SK-N-SH (cell line): ENCODE measurements around the gene RBM20. TPM values are rescaled to one million over a fixed set of nuclear protein-coding genes. Genes with fewer than 3 reads are reported as not detected.

Experiments
- CTCF ChIA-PET: fragments of 300-600, 350-600 bp; formaldehyde crosslinking; extraction: SDS; loops from one replicate; lab custom pipeline; 2021; lab: Yijun Ruan, JAX
- POLR2A ChIA-PET: fragments of 350-600 bp; sonication (Branson Sonifier 250); formaldehyde crosslinking; extraction: SDS; loops from one replicate; lab custom pipeline; 2020; ENCODE audit warnings: antibody characterized with exemption, inconsistent platforms; lab: Yijun Ruan, JAX
- DNase-seq: peaks from one replicate; pipeline ENCODE4 v3.0.0; 2012
- H2AFZ ChIP-seq: fragments of 200-600 bp; sonication (generic); 2 replicates; pipeline ENCODE4 v1.8.1; 2016; ENCODE audit warnings: antibody characterized with exemption, mild to moderate bottlenecking, low read depth
- H3F3A ChIP-seq: fragments of 200-600 bp; sonication (generic); replicated peaks from 2 replicates; pipeline ENCODE3; 2016; ENCODE audit warnings: antibody characterized with exemption, mild to moderate bottlenecking; ENCODE audit not compliant: insufficient read depth
- H3K27ac ChIP-seq, 2 experiments: fragments of 200-500 bp in 1 of 2; fragments of 200-600 bp in 1 of 2; sonication (Bioruptor generic) in 1 of 2; sonication (generic), shearing (Covaris generic) in 1 of 2; 2 replicates each; pipeline versions ENCODE4 v1.5.1 to v1.6.1; 2014 to 2016; ENCODE audit warnings: low read depth in 2 of 2, inconsistent platforms in 1 of 2, low read length in 1 of 2, mild to moderate bottlenecking in 1 of 2, mixed read lengths in 1 of 2
- H3K27me3 ChIP-seq: fragments of 200-600 bp; sonication (generic), shearing (Covaris generic); 2 replicates; pipeline ENCODE4 v1.6.1; 2016; ENCODE audit warnings: mixed run types; ENCODE audit not compliant: insufficient read depth
- H3K36me3 ChIP-seq, 2 experiments: fragments of 200-500 bp in 1 of 2; fragments of 200-600 bp in 1 of 2; sonication (Bioruptor generic) in 1 of 2; sonication (generic) in 1 of 2; replicated peaks in 1 of 2; 2 replicates each; pipeline versions ENCODE3 to v1.5.1; 2014 to 2016; ENCODE audit warnings: low read length in 1 of 2, mild to moderate bottlenecking in 1 of 2; ENCODE audit not compliant: insufficient read depth in 2 of 2, control insufficient read depth in 1 of 2
- H3K4me1 ChIP-seq, 2 experiments: fragments of 200-500 bp in 1 of 2; fragments of 200-600 bp in 1 of 2; sonication (Bioruptor generic) in 1 of 2; sonication (generic), shearing (Covaris generic) in 1 of 2; 2 replicates each; pipeline versions ENCODE4 v1.5.1 to v1.6.1; 2014 to 2016; ENCODE audit warnings: low read depth in 1 of 2, low read length in 1 of 2, mixed run types in 1 of 2; ENCODE audit not compliant: insufficient read depth in 2 of 2, control insufficient read depth in 1 of 2
- H3K4me2 ChIP-seq: fragments of 200-600 bp; sonication (generic), shearing (Covaris generic); 2 replicates; pipeline ENCODE4 v1.6.1; 2017; ENCODE audit warnings: mixed run types
- H3K4me3 ChIP-seq, 2 experiments: fragments of 200-500 bp in 1 of 2; fragments of 200-600 bp in 1 of 2; sonication (Bioruptor generic) in 1 of 2; sonication (generic), shearing (Covaris generic) in 1 of 2; 2 replicates each; pipeline versions ENCODE4 v1.5.1 to v1.8.1; 2014 to 2016; ENCODE audit warnings: low read depth in 2 of 2, inconsistent platforms in 1 of 2, low read length in 1 of 2, mild to moderate bottlenecking in 1 of 2, mixed read lengths in 1 of 2, moderate library complexity in 1 of 2
- H3K79me2 ChIP-seq: fragments of 200-600 bp; sonication (generic); 2 replicates; pipeline ENCODE4 v1.8.1; 2017; ENCODE audit warnings: mild to moderate bottlenecking; ENCODE audit not compliant: insufficient read depth
- H3K9ac ChIP-seq: fragments of 200-600 bp; sonication (generic); 2 replicates; pipeline ENCODE4 v1.6.1; 2017; ENCODE audit warnings: mixed run types
- H3K9me2 ChIP-seq: fragments of 200-600 bp; sonication (generic); 2 replicates; pipeline ENCODE4 v1.6.1; 2017; ENCODE audit warnings: mixed run types
- H3K9me3 ChIP-seq: fragments of 200-600 bp; sonication (generic); 2 replicates; pipeline ENCODE4 v1.6.1; 2017; ENCODE audit warnings: mixed run types, mild to moderate bottlenecking, moderate library complexity
- H4K20me1 ChIP-seq: fragments of 200-600 bp; sonication (generic); 2 replicates; pipeline ENCODE4 v1.6.1; 2017; ENCODE audit warnings: mild to moderate bottlenecking, mixed run types; ENCODE audit not compliant: insufficient read depth
- CHD2 ChIP-seq: fragments of 150-350 bp; IDR thresholded peaks from 2 replicates; pipeline ENCODE4 v1.6.1; 2018; ENCODE audit warnings: low read length; ENCODE audit not compliant: partially characterized antibody
- ELF1 ChIP-seq: IDR thresholded peaks from 2 replicates; pipeline ENCODE4 v1.4.0; 2012
- EP300 ChIP-seq, 2 experiments: IDR thresholded peaks; 2 replicates each; pipeline versions ENCODE4 v1.4.0 to v1.6.1; 2012; ENCODE audit warnings: borderline replicate concordance in 1 of 2, low read depth in 1 of 2, low read length in 1 of 2
- FOSL2 ChIP-seq: IDR thresholded peaks from 2 replicates; pipeline ENCODE4 v1.4.0; 2012; ENCODE audit warnings: low read depth, mild to moderate bottlenecking, moderate library complexity, borderline replicate concordance
- FOXJ3 ChIP-seq: sonication (generic); formaldehyde crosslinking; IDR thresholded peaks from 2 replicates; pipeline ENCODE4 v1.5.1; 2020; ENCODE audit warnings: mild to moderate bottlenecking, missing genetic modification reagents
- FOXM1 ChIP-seq: IDR thresholded peaks from 2 replicates; pipeline ENCODE4 v1.4.0; 2012; ENCODE audit warnings: low read depth, mild to moderate bottlenecking
- GATA2 ChIP-seq: sonication (generic); formaldehyde crosslinking; IDR thresholded peaks from 2 replicates; pipeline ENCODE4 v1.5.0; 2020; ENCODE audit warnings: mild to moderate bottlenecking, missing genetic modification reagents
- JUND ChIP-seq: IDR thresholded peaks from 2 replicates; pipeline ENCODE4 v1.4.0; 2012
- MEF2A ChIP-seq: IDR thresholded peaks from 2 replicates; pipeline ENCODE4 v1.4.0; 2012; ENCODE audit warnings: low read depth, borderline replicate concordance
- MXI1 ChIP-seq: IDR thresholded peaks from 2 replicates; pipeline ENCODE4 v1.6.1; 2012; ENCODE audit warnings: mild to moderate bottlenecking, low read depth, low read length, improper control_type of control experiment
- POLR2AphosphoS5 ChIP-seq: IDR thresholded peaks from 2 replicates; pipeline ENCODE4 v1.6.1; 2012; ENCODE audit warnings: low read depth, low read length
- RAD21 ChIP-seq: IDR thresholded peaks from 2 replicates; pipeline ENCODE4 v1.6.1; 2012; ENCODE audit warnings: mild to moderate bottlenecking, low read length
- SMC3 ChIP-seq: IDR thresholded peaks from 2 replicates; pipeline ENCODE4 v1.6.1; 2012; ENCODE audit warnings: low read depth, low read length, improper control_type of control experiment
- TEAD4 ChIP-seq: IDR thresholded peaks from 2 replicates; pipeline ENCODE4 v1.4.0; 2012; ENCODE audit warnings: mild to moderate bottlenecking, borderline replicate concordance; ENCODE audit not compliant: insufficient read depth
- WGBS: methylation state at CpG from one replicate; pipeline ENCODE4 v1.1.6; 2017; ENCODE audit warnings: low lambda C conversion rate; 5-methylcytosine and 5-hydroxymethylcytosine counted together
- polyA plus RNA-seq, 3 experiments: library from polyadenylated mRNA; depleted of rRNA; stranded (reverse); fragments of >200 nt; gene quantifications; 2 replicates each; pipeline ENCODE4 v1.2.3, GENCODE V29; 2012
- TF ChIP-seq, protein P1 (sequence below): fragments of 150-350 bp; IDR thresholded peaks from 2 replicates; pipeline ENCODE4 v1.6.1; 2016; ENCODE audit warnings: mild to moderate bottlenecking, low read depth, low read length
- TF ChIP-seq, protein P2 (sequence below): IDR thresholded peaks from 2 replicates; pipeline ENCODE4 v1.4.0; 2012; ENCODE audit warnings: low read depth
- TF ChIP-seq, protein P3 (sequence below): fragments of 200-600 bp; sonication (generic); IDR thresholded peaks from 2 replicates; pipeline ENCODE4 v1.6.1; 2017; ENCODE audit warnings: antibody characterized with exemption, mild to moderate bottlenecking, moderate library complexity
- TF ChIP-seq, protein P4 (sequence below): IDR thresholded peaks from 2 replicates; pipeline ENCODE4 v1.4.0; 2012; ENCODE audit warnings: low read depth, borderline replicate concordance

Gene RBM20
- polyA plus RNA-seq, 1 of the 3 experiments (the other 2 are of a cell fraction), result 0.64 TPM

DNA sequence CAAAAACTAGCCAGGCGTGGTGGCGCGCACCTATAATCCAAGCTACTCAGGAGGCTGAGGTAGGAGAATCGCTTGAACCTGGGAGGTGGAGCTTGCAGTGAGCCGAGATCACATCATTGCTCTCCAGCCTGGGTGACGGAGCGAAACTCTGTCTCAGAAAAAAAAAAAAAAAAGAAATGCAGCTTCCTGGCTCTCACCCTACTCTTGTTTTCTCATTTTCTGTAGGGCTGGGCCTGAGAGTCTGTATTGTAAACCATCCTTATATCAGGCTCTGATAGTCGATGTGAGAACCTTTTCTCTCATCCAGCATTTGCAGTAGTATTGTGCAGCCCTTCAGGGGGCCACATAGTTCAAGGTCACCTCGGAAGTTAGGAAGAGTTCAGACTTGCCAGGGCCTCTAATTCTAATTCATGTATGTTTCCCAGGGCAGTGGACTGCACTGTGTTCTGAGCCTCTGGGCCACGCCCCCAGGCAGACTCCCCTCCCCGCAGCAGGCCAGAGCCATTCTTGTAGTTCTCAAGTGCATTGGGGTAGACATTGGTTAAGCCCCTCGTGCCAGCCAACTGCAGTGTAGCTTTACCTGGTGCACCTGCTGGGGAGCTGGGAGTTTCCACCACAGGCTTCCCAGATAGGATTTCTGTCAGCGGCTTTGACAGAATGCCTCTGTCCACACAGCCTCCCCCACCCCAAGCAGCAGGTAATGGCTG, 189.3 kb downstream of the RBM20 start (continued):
- TF ChIP-seq, protein P1, sequence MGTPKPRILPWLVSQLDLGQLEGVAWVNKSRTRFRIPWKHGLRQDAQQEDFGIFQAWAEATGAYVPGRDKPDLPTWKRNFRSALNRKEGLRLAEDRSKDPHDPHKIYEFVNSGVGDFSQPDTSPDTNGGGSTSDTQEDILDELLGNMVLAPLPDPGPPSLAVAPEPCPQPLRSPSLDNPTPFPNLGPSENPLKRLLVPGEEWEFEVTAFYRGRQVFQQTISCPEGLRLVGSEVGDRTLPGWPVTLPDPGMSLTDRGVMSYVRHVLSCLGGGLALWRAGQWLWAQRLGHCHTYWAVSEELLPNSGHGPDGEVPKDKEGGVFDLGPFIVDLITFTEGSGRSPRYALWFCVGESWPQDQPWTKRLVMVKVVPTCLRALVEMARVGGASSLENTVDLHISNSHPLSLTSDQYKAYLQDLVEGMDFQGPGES, result no peak
- TF ChIP-seq FOXM1 (no peak), EP300 (IDR thresholded peaks at IDR 0.05; ENCODE audit: borderline replicate concordance in 1 of 2, low read depth in 1 of 2, low read length in 1 of 2) (no peak), JUND (no peak), FOXJ3 (CRISPR knock-in tag) (no peak)
- TF ChIP-seq, protein P2, sequence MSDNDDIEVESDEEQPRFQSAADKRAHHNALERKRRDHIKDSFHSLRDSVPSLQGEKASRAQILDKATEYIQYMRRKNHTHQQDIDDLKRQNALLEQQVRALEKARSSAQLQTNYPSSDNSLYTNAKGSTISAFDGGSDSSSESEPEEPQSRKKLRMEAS, result no peak

DNA sequence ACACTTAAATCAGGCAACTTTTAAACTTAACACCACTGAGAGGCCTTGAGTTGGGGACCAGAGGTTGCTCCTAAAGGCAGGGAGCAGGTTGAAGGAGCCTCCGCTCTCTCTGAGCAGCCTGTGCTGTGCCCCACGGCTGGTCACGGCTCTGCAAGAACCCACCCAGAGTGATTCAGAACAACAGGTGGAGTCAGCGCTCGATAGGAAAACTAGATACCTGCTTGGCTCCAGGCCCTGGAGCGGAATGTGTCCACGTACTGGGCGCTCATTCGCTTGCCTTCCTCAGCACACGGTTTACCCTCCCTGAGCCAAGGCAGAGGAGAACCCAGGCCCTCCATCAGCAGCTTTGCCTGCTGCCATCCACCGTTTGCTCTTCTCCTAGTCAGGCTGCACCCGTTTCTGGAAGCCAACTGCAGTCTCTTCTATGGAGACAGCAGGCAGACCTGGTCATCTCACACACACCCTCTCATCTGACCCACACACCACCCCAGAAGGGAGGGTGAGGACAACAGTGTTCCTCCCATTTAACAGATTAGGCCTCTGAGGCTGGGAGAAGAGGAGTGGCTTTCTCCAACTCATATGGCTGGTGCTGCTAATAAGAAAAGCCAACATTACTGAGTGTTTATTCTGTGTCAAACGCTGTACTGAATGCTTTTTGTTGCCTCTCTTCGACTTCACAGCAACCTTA, 189.9 kb downstream of the RBM20 start:
- no peaks in the 10 kb centered on the region for H3K9me3 ChIP-seq
- H4K20me1 ChIP-seq, result no peaks in the 10 kb centered on the region
- no peak overlapping the region for H3K4me2 ChIP-seq
- TF ChIP-seq JUND (no peak), RAD21 (no peak), GATA2 (CRISPR knock-in tag) (no peak), FOSL2 (no peak), MEF2A (no peak), CHD2 (no peak), POLR2AphosphoS5 (no peak), ELF1 (no peak), MXI1 (no peak), SMC3 (no peak), TEAD4 (no peak)
- TF ChIP-seq, protein P3, sequence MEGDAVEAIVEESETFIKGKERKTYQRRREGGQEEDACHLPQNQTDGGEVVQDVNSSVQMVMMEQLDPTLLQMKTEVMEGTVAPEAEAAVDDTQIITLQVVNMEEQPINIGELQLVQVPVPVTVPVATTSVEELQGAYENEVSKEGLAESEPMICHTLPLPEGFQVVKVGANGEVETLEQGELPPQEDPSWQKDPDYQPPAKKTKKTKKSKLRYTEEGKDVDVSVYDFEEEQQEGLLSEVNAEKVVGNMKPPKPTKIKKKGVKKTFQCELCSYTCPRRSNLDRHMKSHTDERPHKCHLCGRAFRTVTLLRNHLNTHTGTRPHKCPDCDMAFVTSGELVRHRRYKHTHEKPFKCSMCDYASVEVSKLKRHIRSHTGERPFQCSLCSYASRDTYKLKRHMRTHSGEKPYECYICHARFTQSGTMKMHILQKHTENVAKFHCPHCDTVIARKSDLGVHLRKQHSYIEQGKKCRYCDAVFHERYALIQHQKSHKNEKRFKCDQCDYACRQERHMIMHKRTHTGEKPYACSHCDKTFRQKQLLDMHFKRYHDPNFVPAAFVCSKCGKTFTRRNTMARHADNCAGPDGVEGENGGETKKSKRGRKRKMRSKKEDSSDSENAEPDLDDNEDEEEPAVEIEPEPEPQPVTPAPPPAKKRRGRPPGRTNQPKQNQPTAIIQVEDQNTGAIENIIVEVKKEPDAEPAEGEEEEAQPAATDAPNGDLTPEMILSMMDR, result no peak
- TF ChIP-seq, protein P4, sequence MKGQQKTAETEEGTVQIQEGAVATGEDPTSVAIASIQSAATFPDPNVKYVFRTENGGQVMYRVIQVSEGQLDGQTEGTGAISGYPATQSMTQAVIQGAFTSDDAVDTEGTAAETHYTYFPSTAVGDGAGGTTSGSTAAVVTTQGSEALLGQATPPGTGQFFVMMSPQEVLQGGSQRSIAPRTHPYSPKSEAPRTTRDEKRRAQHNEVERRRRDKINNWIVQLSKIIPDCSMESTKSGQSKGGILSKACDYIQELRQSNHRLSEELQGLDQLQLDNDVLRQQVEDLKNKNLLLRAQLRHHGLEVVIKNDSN, result no peak
- TF ChIP-seq, protein P2, result no peak
- TF ChIP-seq, protein P1, result no peak
- WGBS, result 82% methylated on average over 4 of the region's 14 CpGs
- no peaks in the 10 kb centered on the region for H3K9me2 ChIP-seq
- no peaks in the 10 kb centered on the region for H3K36me3 ChIP-seq
- no peaks in the 10 kb centered on the region for H3F3A ChIP-seq
- no peak for DNase-seq
- H3K4me1 ChIP-seq, result peaks cover 0 to 34% of the 10 kb centered on the region in 2 experiments; a peak in 2 of 4 replicates
- CTCF ChIA-PET, result interaction anchor here (1.1 kb wide), 1 partner anchor 448 kb away, joined by 3 read pairs; no protein-coding TSS in a partner anchor
- no peak overlapping the region for H3K4me3 ChIP-seq
- H3K9ac ChIP-seq, result no peak overlapping the region
- no peak overlapping the region for H2AFZ ChIP-seq
- no peaks in the 10 kb centered on the region for H3K79me2 ChIP-seq
- no peak overlapping the region; a peak in 1 of 4 replicates for H3K27ac ChIP-seq
- H3K27me3 ChIP-seq, result no peaks in the 10 kb centered on the region
- POLR2A ChIA-PET, result no interaction called here
